GM21737 (cell line): ENCODE results near the gene THSD7A.

Experiments
- ATAC-seq: cut with Tn5 transposase; IDR thresholded peaks from one replicate; pipeline ENCODE4 v1.9.1; 2021; ENCODE audit warnings: mild to moderate bottlenecking, moderate library complexity; ENCODE audit not compliant: unreplicated experiment

Gene THSD7A

GRCh38 chr7:11751807-11752389 is 80.1 kb downstream of the THSD7A start:
- no peak for ATAC-seq

GRCh38 chr7:11751315-11751714 is 80.7 kb downstream of the THSD7A start:
- ATAC-seq, result no peak

- no peak for ATAC-seq
Observed at GRCh38 chr7:11750191-11750590, 81.8 kb downstream of the THSD7A start.

GRCh38 chr7:11749629-11750028 is 82.4 kb downstream of the THSD7A start:
- ATAC-seq, result no peak

GRCh38 chr7:11748884-11749283 is 83.1 kb downstream of the THSD7A start:
- no peak for ATAC-seq

- ATAC-seq, result no peak
Observed at GRCh38 chr7:11747715-11748485, 84.1 kb downstream of the THSD7A start.

GRCh38 chr7:11746591-11746990 is 85.4 kb downstream of the THSD7A start:
- ATAC-seq, result no peak

GRCh38 chr7:11743548-11743947 is 88.5 kb downstream of the THSD7A start:
- no peak for ATAC-seq

GRCh38 chr7:11743016-11743415 is 89.0 kb downstream of the THSD7A start:
- ATAC-seq, result no peak

- no peak for ATAC-seq
Observed at GRCh38 chr7:11742496-11742895, 89.5 kb downstream of the THSD7A start.

- ATAC-seq, result no peak
Observed at GRCh38 chr7:11737723-11738122, 94.3 kb downstream of the THSD7A start.

GRCh38 chr7:11732207-11732606 is 99.8 kb downstream of the THSD7A start:
- ATAC-seq, result no peak

GRCh38 chr7:11730725-11731124 is 101.3 kb downstream of the THSD7A start:
- no peak for ATAC-seq

- ATAC-seq, result no peak
Observed at GRCh38 chr7:11727864-11728263, 104.1 kb downstream of the THSD7A start.

- ATAC-seq, result no peak
Observed at GRCh38 chr7:11726794-11727155, 105.2 kb downstream of the THSD7A start.

- no peak for ATAC-seq
Observed at GRCh38 chr7:11726001-11726793, 105.8 kb downstream of the THSD7A start.

GRCh38 chr7:11716185-11716584 is 115.8 kb downstream of the THSD7A start:
- ATAC-seq, result no peak

GRCh38 chr7:11714676-11715075 is 117.3 kb downstream of the THSD7A start:
- no peak for ATAC-seq

- ATAC-seq, result no peak
Observed at GRCh38 chr7:11714205-11714604, 117.8 kb downstream of the THSD7A start.

- no peak for ATAC-seq
Observed at GRCh38 chr7:11713352-11713751, 118.6 kb downstream of the THSD7A start.

- no peak for ATAC-seq
Observed at GRCh38 chr7:11710377-11710776, 121.6 kb downstream of the THSD7A start.

GRCh38 chr7:11709196-11709595 is 122.8 kb downstream of the THSD7A start:
- no peak for ATAC-seq
